SIG-M5 (cell line): ENCODE measurements around the gene AOC2.
"Not testable (repeated sequence)": the region's sequence is repeated elsewhere in the genome, so short reads cannot be mapped to it uniquely, and the experiment has no call there.

Source experiments
- DNase-seq: peaks from one replicate; lab custom pipeline; 2025; lab: John Stamatoyannopoulos, UW

Gene AOC2

DNA sequence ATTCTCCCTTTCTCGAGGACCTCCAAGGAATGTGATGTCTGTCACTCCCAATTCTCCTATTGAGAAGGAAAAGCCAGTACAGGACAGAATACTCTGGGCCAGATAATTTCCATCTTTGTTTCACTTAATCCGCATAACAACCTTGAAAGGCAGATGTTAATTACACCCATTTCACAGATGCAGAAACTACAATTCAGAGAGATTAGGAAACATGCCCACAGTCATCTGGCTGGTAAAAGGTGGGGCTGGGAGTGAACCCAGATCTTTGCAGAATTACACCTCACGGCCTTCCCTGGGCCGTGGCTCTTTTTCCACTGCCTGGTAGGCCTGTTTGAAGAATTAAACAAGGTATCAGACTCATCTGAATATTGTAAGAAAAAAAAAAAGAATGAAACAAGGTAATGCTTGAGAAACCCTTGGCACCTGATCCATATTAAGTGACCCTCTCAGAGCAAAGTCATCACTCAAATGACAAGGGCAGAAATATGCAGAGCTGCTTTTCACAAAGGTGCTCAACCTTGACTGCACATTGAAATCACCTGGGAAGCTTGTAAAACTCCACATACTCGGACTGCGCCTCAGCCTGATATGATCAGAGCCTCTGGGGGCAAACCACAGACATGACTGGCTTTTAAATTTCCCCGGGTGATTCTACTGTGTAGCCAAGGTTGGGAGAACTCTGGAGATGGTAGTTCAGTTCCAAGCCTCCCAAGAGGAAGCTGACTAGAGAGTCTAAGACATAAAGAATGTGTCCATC is 39.6 kb downstream of the AOC2 start:
- DNase-seq = no peak

DNA sequence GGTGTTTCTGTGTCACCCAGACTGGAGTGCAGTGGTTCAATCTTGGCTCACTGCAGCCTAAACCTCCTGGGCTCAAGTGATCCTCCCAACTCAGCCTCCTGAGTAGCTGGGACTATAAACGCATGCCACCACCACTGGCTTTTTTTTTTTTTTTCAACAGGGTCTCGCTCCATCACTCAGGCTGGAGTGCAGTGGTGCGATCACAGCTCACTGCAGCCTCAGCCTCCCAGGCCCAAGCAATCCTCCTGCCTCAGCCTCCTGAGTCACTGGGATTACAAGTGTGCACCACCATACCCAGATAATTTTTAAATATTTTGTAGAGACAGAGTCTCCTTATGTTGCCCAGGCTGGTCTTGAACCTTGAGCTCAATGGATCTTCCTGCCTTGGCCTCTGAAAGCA is 41.4 kb downstream of the AOC2 start:
- DNase-seq = not testable (repeated sequence)

DNA sequence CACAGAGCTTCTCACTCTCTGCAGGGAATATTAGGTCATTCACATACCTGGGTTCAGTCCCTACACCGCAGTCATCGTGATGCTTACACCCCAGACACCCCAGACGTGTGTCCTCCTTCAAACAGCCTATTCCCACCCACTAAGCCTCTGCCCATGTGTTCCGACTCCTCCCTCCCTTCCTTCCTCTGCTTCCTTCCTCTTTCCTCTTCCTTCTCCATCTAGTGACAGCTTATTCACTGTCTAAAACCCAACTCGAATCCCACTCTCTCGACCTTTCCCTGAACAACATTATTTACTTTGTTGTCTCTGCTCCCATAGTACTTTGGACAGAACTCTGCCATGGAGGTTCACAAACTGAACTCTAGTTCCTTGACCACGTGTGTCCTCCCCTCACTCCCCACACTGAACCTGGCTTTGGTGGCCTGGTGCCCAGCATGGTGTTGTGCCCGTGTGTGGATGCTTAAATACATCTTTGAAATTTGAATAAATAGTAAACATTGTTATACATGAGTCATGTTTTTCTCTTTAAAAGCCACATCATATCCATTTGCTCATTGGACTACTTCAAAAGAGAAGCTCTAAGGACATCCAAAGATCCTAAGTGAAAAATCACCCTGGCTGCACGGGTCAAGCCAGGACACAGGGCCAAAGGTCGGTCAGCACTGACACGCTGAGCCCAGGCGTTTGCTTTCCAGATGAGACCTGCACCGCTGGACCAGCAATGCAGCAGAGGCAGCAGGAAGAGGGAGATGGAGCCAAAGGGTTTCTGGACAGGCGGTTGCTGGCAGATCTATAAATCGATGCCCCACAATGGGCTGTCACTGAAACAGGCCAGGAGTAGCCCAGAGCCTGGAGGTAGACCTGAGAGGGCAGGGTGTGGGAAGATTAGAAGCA is 42.1 kb downstream of the AOC2 start:
- no peak for DNase-seq

DNA sequence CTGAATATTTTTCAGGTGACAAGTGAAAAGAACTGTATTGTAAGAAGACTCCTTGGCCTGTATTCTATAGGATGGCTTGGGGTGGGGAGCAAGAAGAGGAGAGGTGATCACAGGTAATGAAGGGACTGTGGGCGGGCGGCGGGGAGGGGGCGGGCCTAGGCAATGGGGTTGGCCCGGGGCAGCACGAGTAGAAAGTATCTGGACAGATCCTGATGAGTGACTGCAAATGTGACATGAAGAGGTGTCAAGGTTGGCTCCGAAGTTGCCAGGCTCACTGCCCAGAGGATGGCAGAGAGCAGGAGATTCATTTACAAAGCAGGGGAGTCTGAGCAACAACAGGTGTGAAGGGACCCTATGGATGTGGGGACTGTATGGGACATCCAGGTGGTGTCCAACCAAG is 45.4 kb downstream of the AOC2 start:
- no peak for DNase-seq

DNA sequence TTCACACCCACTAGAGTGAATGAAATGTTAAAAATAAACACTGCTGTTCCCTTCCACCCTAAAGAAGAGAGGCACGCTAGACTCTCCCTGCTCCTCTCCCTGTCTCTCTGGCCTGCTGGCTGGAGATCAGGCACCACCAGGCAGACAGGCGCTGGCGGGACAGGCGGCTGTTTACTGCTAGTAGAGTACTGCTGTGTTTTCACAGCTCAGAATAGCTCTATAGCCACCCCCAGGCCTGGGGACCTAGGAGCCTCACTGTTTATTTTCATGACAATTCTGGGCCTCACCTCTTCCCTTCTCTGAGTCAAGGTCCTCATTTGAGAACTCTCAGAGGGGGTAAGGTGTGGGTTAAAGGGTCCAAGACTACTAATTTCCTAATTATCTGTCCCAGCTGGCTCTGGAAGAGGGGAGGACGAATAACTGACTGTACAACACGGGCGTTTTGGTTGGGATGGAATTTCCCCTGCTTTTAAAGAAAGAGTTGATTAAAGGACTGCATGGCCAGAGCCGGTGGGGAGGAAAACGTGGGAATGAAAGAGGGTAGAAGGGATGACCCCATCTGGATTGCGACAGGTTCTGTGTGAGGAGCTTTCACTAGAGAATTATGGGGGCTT is 47.3 kb downstream of the AOC2 start:
- DNase-seq = no peak

DNA sequence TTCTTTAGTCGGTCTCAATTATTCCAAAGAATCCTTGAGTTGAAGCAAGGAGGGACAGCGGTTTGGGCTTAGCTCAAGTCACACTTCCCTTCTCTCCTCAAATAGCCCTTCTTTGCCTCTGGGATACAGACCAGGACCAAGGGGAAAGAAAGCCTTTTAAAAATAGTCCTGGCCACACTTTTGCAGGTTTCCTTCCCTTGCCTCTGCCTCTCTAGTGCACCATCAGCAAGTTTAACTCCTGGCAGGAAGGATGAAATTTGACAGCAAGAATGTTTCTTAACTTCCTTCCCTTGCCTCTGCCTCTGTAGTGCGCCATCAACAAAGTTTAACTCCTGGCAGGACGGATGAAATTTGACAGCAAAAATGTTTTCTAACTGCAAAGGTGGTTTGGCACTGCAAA is 49.0 kb downstream of the AOC2 start:
- DNase-seq = no peak

DNA sequence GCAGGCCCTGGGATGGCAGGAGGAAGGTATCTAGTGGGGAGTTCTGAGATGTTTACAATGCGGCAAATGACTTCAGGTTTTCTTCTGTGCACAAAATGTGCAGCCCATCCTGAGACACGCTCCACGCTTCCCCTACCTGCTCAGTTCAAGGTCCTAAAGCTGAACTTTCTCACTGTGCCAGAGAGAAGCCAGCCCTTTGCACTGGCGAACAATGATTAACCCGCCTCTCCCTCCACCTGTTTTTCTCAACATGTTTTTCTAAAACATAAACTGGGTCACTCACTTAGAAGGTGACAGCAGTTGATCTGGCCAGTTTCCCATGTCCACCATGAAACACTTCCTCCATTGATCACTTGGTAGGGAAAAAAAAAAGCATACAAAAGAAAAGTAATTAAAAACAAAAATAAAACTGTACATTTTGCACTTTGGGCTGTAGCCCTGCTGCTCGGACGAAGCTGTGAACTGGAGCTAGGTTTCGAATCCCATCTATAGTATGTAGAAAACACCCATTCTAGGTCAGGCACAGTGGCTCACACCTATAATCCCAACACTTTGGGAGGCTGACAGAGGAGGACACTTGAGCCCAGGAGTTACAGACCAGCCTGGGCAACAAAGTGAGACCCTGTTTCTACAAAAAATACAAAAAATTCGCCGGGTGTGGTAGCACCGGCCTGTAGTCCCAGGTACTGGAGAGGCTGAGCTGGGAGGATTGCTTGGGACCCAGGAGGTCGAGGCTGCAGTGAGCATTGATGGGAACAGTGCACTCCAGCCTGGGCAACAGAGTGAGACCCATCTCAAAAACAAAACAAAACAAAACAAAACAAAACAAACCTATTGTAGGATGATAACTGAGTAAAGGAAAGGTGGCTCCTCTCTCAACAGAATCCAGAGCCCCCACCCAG is 50.2 kb downstream of the AOC2 start:
- no peak for DNase-seq

DNA sequence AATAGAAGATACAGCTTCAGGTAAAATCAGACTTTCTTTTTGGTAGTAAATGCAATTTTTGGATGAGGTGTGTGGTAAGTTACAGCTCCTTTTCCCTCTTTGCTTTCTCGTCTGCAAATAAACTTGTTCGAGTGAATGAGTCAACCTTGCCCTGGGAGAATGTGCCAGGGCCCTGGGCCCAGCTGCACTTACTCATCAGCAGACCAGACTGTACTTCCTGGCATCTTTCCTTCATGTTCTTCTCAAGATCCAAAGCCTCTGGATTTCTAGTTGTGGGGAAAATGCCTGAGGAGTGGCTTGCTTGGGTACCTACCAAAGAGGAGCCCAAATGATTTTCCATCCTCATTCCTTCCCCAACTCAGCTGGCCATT is 50.8 kb downstream of the AOC2 start:
- DNase-seq = no peak

DNA sequence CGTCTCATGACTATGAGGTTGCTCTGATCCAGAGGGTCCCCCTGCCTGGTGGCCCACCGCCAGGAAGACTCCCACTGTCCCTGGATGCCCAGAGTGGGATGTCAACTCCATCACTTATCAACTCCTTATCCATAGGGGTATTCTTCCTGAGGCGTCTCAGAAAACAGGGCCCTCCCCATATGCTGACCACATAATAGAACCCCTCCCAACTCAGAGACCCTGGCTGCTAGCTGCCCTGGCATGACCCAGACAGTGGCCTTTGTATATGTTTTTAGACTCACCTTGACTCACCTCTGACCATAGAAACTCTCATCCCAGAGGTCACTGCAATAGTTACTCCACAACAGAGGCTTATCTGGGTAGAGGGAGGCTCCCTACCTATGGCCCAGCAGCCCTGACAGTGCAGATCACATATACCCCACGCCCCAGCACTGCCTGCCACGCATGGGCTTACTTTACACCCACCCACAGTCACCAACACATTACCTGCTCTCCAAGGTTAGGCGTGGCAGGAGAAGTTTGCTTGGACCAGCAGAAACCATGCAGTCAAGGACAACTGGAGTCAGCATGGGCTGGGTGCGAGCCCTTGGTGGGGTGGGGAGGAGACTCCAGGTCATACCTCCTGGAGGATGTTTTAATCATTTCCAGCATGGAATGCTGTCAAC is 53.9 kb downstream of the AOC2 start:
- DNase-seq = no peak

DNA sequence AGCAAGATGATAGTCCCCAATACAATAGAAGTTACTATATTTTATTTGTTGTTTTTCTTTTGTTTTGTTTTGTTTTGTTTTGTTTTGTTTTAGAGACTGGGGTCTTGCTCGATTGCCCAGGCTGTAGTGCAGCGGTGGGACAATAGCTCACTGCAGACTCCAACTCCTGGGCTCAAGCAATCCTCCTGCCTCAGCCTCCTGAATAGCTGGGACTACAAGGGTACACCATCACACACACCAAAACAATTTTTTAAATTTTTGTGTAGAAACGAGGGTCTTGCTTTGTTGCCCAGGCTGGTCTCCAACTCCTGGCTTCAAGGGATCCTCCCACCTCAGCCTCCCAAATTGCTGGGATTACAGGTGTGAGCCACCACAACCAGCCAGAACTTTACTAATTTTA is 55.6 kb downstream of the AOC2 start:
- not testable (repeated sequence) for DNase-seq
